Skeletal muscle tissue (tissue), 4 donors: ENCODE results near the gene SLC12A3. TPM values are rescaled to one million over a fixed set of nuclear protein-coding genes. Genes with fewer than 3 reads are reported as not detected.
A peak's percentile ranks its signal among the peaks of the same experiment; 100 is the strongest.

Experiments
- H3K27ac ChIP-seq: one replicate; pipeline ENCODE4 v1.7.0; 2013; ENCODE audit warnings: mild to moderate bottlenecking, low read depth, low read length, inconsistent platforms
- H3K27me3 ChIP-seq, 3 donors: one replicate each; pipeline ENCODE4 v1.7.0; 2013; ENCODE audit warnings: low read length in 3 of 3; ENCODE audit not compliant: control insufficient read depth in 3 of 3, insufficient read depth in 3 of 3
- H3K36me3 ChIP-seq, 3 donors: one replicate each; pipeline ENCODE4 v1.7.0; 2013; ENCODE audit warnings: low read length in 3 of 3; ENCODE audit not compliant: control insufficient read depth in 3 of 3, insufficient read depth in 3 of 3
- H3K4me1 ChIP-seq, 3 donors: one replicate each; pipeline ENCODE4 v1.7.0; 2013; ENCODE audit warnings: low read length in 3 of 3, mild to moderate bottlenecking in 3 of 3; ENCODE audit not compliant: control insufficient read depth in 3 of 3, insufficient read depth in 3 of 3
- H3K4me3 ChIP-seq, 3 donors: one replicate each; pipeline ENCODE4 v1.7.0; 2013; ENCODE audit warnings: low read length in 3 of 3
- H3K9ac ChIP-seq, 3 donors: one replicate each; pipeline ENCODE4 v1.7.0; 2013; ENCODE audit warnings: low read length in 3 of 3, mild to moderate bottlenecking in 3 of 3, moderate library complexity in 2 of 3, low read depth in 1 of 3
- H3K9me3 ChIP-seq, 3 donors: one replicate each; pipeline ENCODE4 v1.7.0; 2013; ENCODE audit warnings: low read length in 3 of 3; ENCODE audit not compliant: control insufficient read depth in 3 of 3
- total RNA-seq: library from RNA; depleted of rRNA; stranded (reverse); fragments of >200 nt; gene quantifications from one replicate; pipeline ENCODE4 v1.2.3, GENCODE V29; 2014
- donor health status: Osteomylitis.

The SLC12A3 gene
- total RNA-seq, 1 donor from 2014 or later = not detected

- H3K27ac ChIP-seq = no peak overlapping the region
- peaks cover 0 to 4% (median 0%) of the 10 kb centered on the region in 3 donors for H3K27me3 ChIP-seq
- no peak overlapping the region for H3K4me3 ChIP-seq
- no peaks in the 10 kb centered on the region for H3K9me3 ChIP-seq
- H3K4me1 ChIP-seq = no peaks in the 10 kb centered on the region
- H3K9ac ChIP-seq = no peak overlapping the region
- no peaks in the 10 kb centered on the region for H3K36me3 ChIP-seq
These were observed 32.2 kb downstream of the SLC12A3 start for GRCh38 chr16:56897026-56897799.

GRCh38 chr16:56898847-56899246 lies 33.8 kb downstream of the SLC12A3 start:
- H3K9me3 ChIP-seq = no peaks in the 10 kb centered on the region
- H3K36me3 ChIP-seq = no peaks in the 10 kb centered on the region
- no peak overlapping the region for H3K4me3 ChIP-seq
- no peak overlapping the region for H3K9ac ChIP-seq
- no peaks in the 10 kb centered on the region for H3K4me1 ChIP-seq
- no peak overlapping the region for H3K27ac ChIP-seq
- peaks cover 0 to 4% (median 0%) of the 10 kb centered on the region in 3 donors for H3K27me3 ChIP-seq

- no peaks in the 10 kb centered on the region for H3K4me1 ChIP-seq
These were observed 38.9 kb downstream of the SLC12A3 start for GRCh38 chr16:56903866-56904265.

GRCh38 chr16:56907401-56907800 lies 42.4 kb downstream of the SLC12A3 start:
- Histone ChIP-seq H3K27me3 (peaks cover 0 to 2% (median 2%) of the 10 kb centered on the region in 3 donors), H3K36me3 (no peaks in the 10 kb centered on the region), H3K9me3 (no peaks in the 10 kb centered on the region), H3K4me3 (no peak overlapping the region), H3K4me1 (peaks cover 12 to 17% (median 17%) of the 10 kb centered on the region in 3 donors), H3K9ac (no peak overlapping the region), H3K27ac (no peak overlapping the region)

More at GRCh38 chr16:56903866-56904265, 38.9 kb downstream of the SLC12A3 start:
- H3K36me3 ChIP-seq = no peaks in the 10 kb centered on the region
- no peak overlapping the region for H3K4me3 ChIP-seq
- peaks cover 0 to 4% (median 0%) of the 10 kb centered on the region in 3 donors for H3K27me3 ChIP-seq
- H3K9me3 ChIP-seq = no peaks in the 10 kb centered on the region
- no peak overlapping the region for H3K9ac ChIP-seq
- no peak overlapping the region for H3K27ac ChIP-seq

GRCh38 chr16:56909527-56909979 lies 44.5 kb downstream of the SLC12A3 start:
- Histone ChIP-seq H3K9me3 (no peaks in the 10 kb centered on the region), H3K36me3 (no peaks in the 10 kb centered on the region), H3K27ac (no peak overlapping the region), H3K27me3 (peaks cover 0 to 21% (median 5%) of the 10 kb centered on the region in 3 donors), H3K9ac (no peak overlapping the region), H3K4me3 (no peak overlapping the region), H3K4me1 (peaks cover 16 to 28% (median 21%) of the 10 kb centered on the region in 3 donors)

GRCh38 chr16:56910112-56910511 lies 45.1 kb downstream of the SLC12A3 start:
- Histone ChIP-seq H3K4me1 (peaks cover 16 to 31% (median 21%) of the 10 kb centered on the region in 3 donors), H3K9ac (no peak overlapping the region), H3K4me3 (no peak overlapping the region), H3K27me3 (peaks cover 0 to 24% (median 5%) of the 10 kb centered on the region in 3 donors), H3K36me3 (no peaks in the 10 kb centered on the region), H3K9me3 (no peaks in the 10 kb centered on the region), H3K27ac (peak overlapping the region; percentile 4)

- no peaks in the 10 kb centered on the region for H3K9me3 ChIP-seq
- peaks cover 0 to 26% (median 5%) of the 10 kb centered on the region in 3 donors for H3K27me3 ChIP-seq
- no peaks in the 10 kb centered on the region for H3K36me3 ChIP-seq
- H3K4me3 ChIP-seq = no peak overlapping the region
- H3K4me1 ChIP-seq = peaks cover 16 to 34% (median 23%) of the 10 kb centered on the region in 3 donors
- peak overlapping the region; percentile 4 for H3K27ac ChIP-seq
- H3K9ac ChIP-seq = no peak overlapping the region
These were observed 45.9 kb downstream of the SLC12A3 start for GRCh38 chr16:56910654-56911539.

GRCh38 chr16:56911771-56912571 lies 47.0 kb downstream of the SLC12A3 start:
- Histone ChIP-seq H3K9ac (peak overlapping the region in 1 of 3 donors; percentile 40), H3K4me1 (peaks cover 19 to 43% (median 23%) of the 10 kb centered on the region in 3 donors), H3K36me3 (no peaks in the 10 kb centered on the region), H3K27me3 (peaks cover 0 to 26% (median 5%) of the 10 kb centered on the region in 3 donors), H3K27ac (no peak overlapping the region), H3K9me3 (no peaks in the 10 kb centered on the region), H3K4me3 (no peak overlapping the region)
